ENCODE measurements around the gene RTL10. TPM values are rescaled to one million over a fixed set of nuclear protein-coding genes. Genes with fewer than 3 reads are reported as not detected.

The RTL10 gene
- total RNA-seq, 1 experiment from 2014 or later: 24.4 TPM

DNA sequence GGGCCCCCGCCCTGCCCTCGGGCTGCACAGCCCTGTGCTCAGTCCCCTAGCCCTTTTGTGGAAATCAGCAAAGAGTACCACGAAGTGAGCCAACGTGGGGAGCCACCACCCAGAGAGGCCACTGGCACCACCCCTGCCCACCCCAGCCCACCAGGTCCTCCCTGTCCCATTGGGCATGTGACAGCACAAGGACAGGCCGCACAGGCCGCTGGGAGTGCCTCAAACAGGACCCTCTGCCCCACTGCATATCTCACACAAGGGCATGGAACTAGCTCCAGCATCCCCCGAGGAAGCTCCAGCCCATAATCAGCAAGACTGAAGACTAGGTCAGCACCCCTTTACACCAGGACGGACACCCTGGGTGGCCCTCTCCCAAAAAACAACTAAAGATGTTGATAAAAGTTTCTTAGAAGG lies 29.7 kb downstream of the RTL10 start:
- Histone ChIP-seq H3K9ac (ENCODE audit: extremely low read depth, insufficient read length, low read length) (no peak overlapping the region), H3K56ac (ENCODE audit: insufficient read length, low read depth, low read length) (no peak overlapping the region), H4K5ac (ENCODE audit: insufficient read length, low read depth, low read length) (no peak overlapping the region), H3K23me2 (ENCODE audit: insufficient read length, low read depth, low read length, poor library complexity, severe bottlenecking) (no peaks in the 10 kb centered on the region), H4K91ac (ENCODE audit: insufficient read length, low read depth, low read length) (no peak overlapping the region), H3K14ac (ENCODE audit: insufficient read depth, low read length) (no peak overlapping the region; the same call in 1 of the 2 replicates), H2BK15ac (ENCODE audit: low read depth, low read length) (no peak overlapping the region), H3K9me3 (ENCODE audit: control insufficient read depth, low read depth, low read length) (no peaks in the 10 kb centered on the region), H3K4me1 (ENCODE audit: insufficient read depth, low read length) (no peaks in the 10 kb centered on the region), H3K4ac (ENCODE audit: low read depth, low read length) (no peak overlapping the region), H3K18ac (ENCODE audit: insufficient read length, low read depth, low read length) (no peak overlapping the region), H3K4me2 (ENCODE audit: insufficient read depth, insufficient read length, low read length) (no peak overlapping the region), H2BK12ac (ENCODE audit: insufficient read length, low read depth, low read length) (no peak overlapping the region), H3K79me1 (ENCODE audit: insufficient read depth, low read depth, low read length, poor library complexity, severe bottlenecking) (no peaks in the 10 kb centered on the region), H3T11ph (ENCODE audit: low read length) (no peak overlapping the region), H3K27me3 (ENCODE audit: insufficient read depth, low read length) (no peaks in the 10 kb centered on the region), H3K79me2 (ENCODE audit: insufficient read depth, low read length) (no peaks in the 10 kb centered on the region), H2BK120ac (ENCODE audit: low read depth, low read length, poor library complexity, severe bottlenecking) (no peak overlapping the region), H2BK5ac (ENCODE audit: insufficient read length, low read length) (no peak overlapping the region), H2AK5ac (ENCODE audit: insufficient read length, low read length) (no peak overlapping the region), H4K8ac (replicated peaks; ENCODE audit: insufficient read length, low read depth, low read length) (no peak overlapping the region), H2BK20ac (ENCODE audit: low read depth, low read length, poor library complexity, severe bottlenecking) (no peak overlapping the region), H4K20me1 (ENCODE audit: control insufficient read depth, insufficient read depth, insufficient read length) (no peaks in the 10 kb centered on the region), H3K27ac (ENCODE audit: insufficient read length, low read depth, low read length) (no peak overlapping the region), H2AFZ (ENCODE audit: low read length) (no peak overlapping the region), H3K23ac (ENCODE audit: insufficient read length, low read depth, low read length) (no peak overlapping the region)
- WGBS (ENCODE audit: extremely low coverage, insufficient read length, low lambda C conversion rate): no CpG with 5 or more reads among the region's 8 CpGs
- no peak for TF ChIP-seq CTCF (conservative IDR thresholded peaks at IDR 0.05)
- H3K4me3 Mint-ChIP-seq: no peak overlapping the region
- H3K36me3 Mint-ChIP-seq (ENCODE audit: insufficient read depth in 1 of 3, low read depth in 3 of 3): peaks cover 0 to 6% (median 5%) of the 10 kb centered on the region in 3 experiments; a peak in 4 of 7 replicates
- H3K4me1 Mint-ChIP-seq: peaks cover 0 to 8% of the 10 kb centered on the region in 2 experiments; a peak in 2 of 4 replicates
- DNase-seq: no peak
- no peaks in the 10 kb centered on the region; the same call in 1 of the 2 replicates for H3K27me3 Mint-ChIP-seq (ENCODE audit: low read depth)
- peaks cover 0 to 3% of the 10 kb centered on the region in 2 experiments; a peak in 3 of 5 replicates for H3K9me3 Mint-ChIP-seq
- no peak overlapping the region for H3K27ac Mint-ChIP-seq

Data from H9 (cell line).